HG03025 (cell line): ENCODE results near the gene ZGPAT.
"Not testable (repeated sequence)": the region's sequence is repeated elsewhere in the genome, so short reads cannot be mapped to it uniquely, and the experiment has no call there.

Experiments
- ATAC-seq: cut with Tn5 transposase; IDR thresholded peaks from one replicate; pipeline ENCODE4 v1.9.1; 2021; ENCODE audit warnings: mild to moderate bottlenecking, moderate library complexity; ENCODE audit not compliant: unreplicated experiment, low FRiP score

The ZGPAT gene, protein sequence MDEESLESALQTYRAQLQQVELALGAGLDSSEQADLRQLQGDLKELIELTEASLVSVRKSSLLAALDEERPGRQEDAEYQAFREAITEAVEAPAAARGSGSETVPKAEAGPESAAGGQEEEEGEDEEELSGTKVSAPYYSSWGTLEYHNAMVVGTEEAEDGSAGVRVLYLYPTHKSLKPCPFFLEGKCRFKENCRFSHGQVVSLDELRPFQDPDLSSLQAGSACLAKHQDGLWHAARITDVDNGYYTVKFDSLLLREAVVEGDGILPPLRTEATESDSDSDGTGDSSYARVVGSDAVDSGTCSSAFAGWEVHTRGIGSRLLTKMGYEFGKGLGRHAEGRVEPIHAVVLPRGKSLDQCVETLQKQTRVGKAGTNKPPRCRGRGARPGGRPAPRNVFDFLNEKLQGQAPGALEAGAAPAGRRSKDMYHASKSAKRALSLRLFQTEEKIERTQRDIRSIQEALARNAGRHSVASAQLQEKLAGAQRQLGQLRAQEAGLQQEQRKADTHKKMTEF

DNA sequence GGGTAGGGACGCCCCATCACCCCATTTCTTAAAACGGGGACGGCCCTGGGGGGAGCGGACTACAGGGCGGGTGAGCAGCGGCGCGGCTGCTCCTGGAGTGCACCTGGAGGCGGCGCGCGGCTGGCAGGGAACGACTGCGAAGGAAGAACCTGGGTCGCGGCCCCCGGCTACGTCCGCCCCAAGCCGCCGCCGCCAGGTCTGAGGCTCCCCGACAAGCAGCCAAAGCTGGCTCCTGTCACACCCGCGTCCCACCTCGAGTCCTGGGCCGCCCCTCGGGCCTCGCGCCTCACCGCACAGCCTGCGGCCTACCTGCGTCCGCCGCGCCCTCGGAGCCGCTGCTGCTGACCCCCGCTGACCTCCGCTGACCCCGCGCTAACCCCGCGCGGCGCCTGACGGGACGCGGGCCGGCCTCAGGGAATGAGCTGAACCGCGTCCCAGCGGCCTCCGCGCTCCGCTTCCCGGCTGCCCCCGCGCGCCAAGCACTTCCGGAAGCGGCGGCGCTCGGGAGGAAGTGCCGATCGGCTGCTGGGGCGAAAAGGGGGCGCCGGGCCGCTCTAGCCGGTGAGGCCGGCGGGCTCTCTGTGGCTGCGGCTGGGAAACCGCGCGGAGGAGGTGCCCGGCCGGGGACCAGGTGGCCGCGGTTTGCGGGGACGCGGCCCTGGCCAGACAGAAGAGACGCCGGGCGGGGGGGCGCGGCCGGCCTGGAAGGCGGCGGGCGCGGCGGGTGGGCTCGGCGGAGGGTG, at the start of gene ZGPAT, which contains the start of gene ARFRP1:
Gene ZGPAT (plus strand): TSS at position 482 of the 743 bp plus-strand sequence. CDS start 542 bp downstream, outside the sequence.
Gene ARFRP1 (minus strand): TSS at position 419 of the 743 bp plus-strand sequence. CDS start 885 bp downstream, outside the sequence.
- peak; percentile 47 for ATAC-seq

DNA sequence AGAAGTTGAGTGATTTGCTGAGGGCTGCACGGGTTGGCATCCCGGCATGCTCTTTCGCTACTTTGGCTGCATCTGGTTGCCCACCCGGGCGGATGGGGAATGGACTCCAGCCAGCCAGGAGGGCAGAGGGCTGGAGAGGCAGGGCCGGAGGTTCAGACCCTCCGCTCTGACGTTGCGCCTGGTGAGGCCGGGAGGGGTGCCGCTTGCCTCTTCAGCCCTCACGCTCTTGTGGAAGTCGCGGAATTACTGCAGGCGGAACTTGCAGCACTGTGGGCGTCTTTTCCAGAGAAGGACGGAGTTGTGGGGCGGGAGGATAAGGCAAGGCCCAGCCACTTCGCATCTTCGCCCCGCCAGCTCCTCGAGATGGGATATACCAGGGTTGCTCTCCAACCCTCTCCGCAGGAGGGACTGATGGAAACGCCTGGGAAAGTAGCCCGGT, 49.1 kb upstream of the ZGPAT start:
- ATAC-seq, result peak; percentile 13

DNA sequence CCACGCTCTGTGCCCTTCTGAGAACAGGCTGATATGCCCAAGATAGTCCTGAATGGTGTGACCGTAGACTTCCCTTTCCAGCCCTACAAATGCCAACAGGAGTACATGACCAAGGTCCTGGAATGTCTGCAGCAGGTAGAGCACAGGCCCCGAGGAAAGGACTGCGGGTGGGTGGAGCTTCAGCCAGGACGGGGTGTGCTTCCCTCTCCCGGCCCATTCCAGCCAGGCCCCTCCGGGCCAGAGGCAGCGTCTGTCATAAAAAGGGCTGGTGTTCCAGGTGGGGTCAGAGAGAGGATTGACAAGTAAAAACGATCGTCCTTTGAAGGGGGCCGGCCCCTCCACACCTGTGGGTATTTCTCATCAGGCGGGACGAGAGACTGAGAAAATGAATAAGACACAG, 48.5 kb upstream of the ZGPAT start:
- ATAC-seq, result no peak

DNA sequence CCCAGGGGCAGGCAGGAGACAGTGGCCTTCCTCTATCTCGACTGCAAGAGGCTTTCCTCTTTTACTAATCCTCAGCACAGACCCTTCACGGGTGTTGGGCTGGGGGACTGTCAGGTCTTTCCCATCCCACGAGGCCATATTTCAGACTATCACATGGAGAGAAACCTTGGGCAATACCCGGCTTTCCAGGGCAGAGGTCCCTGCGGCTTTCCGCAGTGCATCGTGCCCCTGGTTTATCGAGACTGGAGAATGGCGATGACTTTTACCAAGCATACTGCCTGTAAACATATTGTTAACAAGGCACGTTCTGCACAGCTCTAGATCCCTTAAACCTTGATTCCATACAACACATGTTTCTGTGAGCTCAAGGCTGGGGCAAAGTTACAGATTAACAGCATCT, 47.7 kb upstream of the ZGPAT start:
- not testable (repeated sequence) for ATAC-seq

DNA sequence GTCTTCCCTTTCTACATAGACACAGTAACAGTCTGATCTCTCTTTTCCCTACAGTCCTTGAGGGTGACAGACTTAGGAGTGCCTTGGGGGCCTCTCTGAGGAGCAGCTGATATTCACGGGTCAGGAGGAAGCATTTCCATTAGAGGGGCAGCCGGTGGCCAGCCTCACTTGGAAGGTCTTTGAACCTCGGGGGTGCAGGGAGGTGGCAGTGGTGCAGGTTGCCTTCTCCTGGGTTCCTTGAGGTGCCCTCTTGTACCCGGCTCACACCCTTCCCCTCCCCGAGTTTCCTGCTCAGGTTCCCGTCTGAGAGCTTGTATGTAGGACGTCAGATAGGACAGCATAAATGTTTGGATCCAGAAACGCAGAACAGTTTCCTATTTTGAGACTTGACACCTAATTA, 47.2 kb upstream of the ZGPAT start:
- ATAC-seq, result no peak

DNA sequence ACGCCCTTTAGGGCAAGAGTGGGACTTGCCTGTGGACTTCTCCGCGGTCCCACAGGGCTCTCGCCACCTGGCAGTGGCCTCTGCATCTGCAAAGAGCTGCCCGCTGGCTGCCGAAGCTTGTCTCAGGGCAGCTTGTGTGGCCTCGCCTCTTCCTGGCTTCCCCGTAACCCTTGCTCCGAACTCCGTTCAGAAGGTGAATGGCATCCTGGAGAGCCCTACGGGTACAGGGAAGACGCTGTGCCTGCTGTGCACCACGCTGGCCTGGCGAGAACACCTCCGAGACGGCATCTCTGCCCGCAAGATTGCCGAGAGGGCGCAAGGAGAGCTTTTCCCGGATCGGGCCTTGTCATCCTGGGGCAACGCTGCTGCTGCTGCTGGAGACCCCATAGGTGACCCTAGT, 46.7 kb upstream of the ZGPAT start:
- ATAC-seq, result no peak

DNA sequence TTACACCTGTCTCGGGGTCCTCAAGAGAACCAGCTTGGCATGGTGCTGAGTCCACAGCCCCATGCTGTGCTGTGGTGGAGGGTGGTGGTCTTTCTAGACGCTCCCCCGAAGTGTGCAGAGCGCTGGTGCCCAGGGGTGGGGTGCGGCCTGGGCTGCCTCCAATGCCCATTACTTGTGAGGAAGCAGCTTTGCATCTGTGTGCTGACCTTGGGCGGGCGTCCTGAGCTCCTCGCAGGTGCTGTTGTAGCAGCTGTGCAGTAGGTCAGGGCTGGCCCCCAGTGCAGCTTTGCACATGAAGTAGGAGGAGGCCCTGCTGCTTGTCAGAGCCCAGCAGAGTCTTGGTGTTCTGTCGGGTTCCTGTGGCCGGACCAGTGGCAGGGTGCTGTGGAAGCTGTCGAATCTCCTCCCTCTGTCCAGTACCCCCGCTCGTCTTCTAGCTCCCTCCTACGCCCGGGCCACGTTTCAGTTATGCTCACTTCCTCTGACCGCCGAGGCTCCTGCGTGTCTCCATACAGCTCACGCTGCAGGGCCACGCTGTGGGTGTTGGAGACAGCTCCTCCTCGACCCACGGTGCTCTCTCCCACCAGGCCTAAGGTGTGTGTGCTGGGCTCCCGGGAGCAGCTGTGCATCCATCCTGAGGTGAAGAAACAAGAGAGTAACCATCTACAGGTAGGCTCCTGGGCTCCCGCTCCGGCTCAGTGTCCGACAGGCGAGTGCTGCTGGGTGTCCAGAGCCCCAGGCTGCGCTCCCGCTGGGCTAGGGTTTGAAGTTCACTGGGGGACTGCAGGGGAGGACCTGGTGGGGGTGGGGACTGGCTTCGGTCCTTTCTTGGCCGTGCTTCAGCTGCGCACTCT, 45.7 kb upstream of the ZGPAT start:
- ATAC-seq, result no peak

DNA sequence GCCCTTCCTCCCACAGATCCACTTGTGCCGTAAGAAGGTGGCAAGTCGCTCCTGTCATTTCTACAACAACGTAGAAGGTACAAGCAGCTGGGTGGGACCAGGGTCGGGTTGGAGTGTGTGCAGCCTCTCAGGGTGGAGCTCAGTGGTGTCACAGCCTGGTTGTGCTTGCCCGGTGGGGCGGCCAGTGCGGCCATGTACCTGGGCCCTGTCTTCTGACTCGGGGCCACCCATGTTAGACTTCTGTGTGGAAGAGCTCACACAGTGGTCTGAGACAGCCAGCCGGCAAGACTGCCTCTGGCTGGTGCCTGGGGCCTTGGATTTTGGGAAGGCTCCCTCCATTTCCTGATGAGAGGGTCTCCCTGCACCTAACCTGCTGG, 45.0 kb upstream of the ZGPAT start:
- no peak for ATAC-seq

DNA sequence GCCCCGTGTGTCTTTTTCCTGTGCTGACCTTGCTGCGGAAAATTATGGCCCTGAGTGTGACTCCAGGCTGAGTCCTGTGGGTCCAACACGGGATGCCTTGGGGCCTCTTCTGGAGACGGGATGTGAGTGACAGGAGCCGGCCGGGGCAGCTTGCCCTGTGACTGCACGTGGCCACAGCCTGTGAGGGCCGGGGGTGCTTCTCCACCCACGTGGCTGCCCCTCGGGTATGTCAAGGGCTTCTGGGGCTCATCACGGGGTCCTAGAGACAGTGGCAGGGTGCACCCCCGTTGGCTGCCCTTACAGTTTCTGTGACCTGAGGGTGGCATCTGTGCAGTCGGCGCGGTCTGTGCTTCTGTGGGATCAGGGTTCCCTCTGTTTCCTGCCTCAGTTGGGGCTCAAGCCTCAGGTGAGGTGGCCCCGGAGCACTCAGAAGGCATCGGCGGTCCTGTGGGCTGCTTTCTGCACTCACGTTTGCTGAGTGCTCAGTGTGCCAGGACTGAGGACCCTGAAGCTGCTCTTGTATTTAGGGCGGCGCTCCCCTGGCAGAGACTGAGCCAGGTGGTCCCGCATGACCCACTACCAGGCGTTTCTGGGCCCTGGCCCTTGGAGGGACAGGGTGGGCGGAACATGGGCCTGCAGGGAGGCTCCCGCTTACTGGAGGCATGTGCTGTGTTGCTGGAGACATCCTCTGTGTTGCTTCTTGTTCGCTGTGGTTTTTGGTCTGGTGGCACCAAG, 44.3 kb upstream of the ZGPAT start:
- no peak for ATAC-seq

DNA sequence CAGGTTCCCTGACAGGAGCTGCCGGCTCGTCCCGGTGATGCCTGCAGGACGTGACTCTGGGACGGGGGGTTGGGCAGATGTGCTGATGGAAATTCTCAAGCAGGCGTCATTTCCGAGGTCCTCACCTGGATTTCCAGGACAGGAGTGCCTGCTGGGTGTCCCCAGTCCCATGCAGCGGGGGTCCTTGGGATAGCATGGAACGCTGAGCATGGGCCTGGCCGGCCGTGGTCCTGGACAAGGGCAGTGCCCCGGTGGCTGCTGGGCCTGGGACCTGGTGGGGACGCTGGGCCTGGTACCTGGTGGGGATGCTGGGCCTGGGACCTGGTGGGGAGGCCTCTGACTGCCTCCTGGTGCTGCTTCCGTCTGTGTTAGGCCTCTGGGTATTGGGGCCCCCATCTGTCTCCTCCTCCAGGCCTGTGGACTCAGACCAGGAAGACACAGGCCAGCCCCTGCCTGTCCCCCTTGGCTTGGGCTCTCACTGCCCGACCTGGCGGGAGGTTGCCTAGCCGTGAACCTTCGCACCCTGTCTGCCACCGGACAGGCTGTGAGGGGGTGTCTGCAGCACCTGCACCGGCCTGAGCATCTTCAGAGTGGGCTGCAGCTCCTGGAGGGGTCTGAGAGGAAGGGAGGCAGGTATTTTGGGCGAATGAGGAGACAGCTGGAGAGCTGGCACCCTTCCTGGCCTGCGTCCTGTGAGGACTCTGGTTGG, 43.5 kb upstream of the ZGPAT start:
- no peak for ATAC-seq

DNA sequence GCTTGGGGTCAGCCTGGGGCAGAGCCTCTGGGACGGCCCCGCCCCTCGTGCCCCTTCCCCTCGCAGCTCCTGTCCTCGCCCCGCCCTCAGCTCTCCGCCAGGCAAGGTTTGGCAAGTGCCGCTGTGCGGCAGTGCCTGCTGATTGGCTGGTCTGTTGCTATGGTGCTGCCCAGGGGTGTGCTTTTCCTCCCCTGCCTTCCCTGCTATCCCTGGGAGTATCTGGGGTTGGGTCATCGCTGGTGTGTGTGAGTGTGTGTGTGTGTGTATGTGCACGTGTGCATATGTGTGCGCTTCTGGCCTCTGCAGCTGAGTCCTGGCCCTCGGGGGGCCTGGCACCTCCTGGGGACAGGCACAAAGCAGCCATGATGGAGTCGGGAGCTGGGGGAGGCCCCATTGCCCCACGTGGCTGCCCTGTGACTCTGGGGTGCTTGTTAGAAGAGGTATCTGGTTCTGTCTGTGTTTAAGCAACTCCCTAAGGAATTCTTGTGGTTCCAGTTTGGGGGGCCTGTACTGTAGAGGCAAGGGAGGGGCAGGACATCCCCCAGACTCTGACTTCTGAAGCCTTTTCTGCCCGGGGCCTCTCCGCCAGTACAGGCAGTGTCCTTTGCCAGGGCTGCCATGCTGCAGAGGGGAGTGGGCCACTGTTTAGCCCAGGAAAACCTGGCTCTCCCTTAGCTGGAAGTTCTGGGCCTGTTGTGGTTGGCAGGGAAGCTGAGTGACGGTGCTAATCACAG, 42.8 kb upstream of the ZGPAT start:
- no peak for ATAC-seq

DNA sequence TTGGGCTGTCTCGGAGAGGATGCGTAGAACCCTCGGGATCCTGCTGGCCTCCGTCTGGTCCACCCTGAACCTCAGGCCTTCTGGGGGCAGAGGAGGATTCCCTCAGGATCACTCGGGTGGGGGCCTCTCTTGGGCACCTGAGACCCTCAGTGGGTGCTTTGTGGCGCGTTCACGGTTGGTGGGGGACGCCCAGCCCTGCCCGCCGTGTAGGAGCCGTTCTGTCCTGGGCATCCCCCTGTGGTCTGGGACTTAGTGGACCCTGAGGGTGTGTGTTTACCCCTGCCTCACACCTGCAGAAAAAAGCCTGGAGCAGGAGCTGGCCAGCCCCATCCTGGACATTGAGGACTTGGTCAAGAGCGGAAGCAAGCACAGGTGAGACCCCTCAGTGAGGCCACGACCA, 42.1 kb upstream of the ZGPAT start:
- no peak for ATAC-seq

DNA sequence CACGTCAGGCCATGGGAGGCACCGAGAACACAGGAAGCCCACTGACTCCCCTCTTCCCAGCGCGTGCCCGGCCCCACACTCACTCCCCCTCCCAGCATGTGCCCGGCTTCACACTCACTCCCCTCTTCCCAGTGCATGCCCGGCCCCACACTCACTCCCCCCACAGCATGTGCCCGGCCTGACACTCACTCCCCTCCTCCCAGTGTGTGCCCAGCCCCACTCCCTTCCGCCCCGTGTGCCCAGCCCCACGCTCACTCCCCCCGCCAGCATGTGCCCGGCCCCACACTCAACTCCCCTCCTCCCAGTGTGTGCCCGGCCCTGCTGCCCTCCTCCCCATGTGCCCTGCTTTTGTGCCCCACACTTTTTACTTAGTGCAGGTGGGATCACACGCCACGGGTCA, 40.0 kb upstream of the ZGPAT start:
- ATAC-seq, result no peak

DNA sequence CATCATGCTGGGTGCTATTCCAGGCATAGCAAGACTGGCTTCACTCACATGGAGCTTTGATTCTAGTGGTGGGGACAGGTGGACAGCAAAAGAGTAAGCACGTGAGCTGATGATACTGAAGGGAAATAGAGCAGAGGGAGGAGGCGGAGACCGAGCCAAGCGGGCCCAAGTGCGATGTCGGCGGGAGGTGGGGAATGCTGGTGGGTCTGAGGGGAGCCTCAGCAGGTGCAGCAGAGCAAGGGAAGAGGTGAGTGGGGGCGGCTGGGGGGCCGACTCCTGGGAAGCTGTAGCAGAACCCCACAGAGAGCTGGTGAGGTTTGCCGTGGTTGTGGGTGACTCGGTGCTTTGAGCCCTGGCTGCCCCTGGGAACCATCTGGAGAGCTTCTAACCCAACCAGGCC, 39.5 kb upstream of the ZGPAT start:
- no peak for ATAC-seq

DNA sequence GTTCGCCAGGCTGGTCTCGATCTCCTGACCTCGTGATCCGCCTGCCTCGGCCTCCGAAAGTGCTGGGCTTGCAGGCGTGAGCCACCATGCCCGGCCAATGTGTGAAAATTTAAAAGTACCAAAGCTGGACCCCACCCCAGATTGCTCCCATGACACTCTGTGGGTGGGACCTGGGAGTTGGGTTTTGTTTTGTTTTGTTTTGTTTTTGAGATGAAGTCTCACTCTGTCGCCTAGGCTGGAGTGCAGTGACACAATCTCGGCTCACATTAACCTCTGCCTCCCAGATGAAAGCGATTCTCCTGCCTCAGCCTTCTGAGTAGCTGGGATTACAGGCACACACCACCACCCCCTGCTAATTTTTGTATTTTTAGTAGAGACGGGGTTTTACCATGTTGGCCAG, 36.1 kb upstream of the ZGPAT start:
- ATAC-seq, result not testable (repeated sequence)

DNA sequence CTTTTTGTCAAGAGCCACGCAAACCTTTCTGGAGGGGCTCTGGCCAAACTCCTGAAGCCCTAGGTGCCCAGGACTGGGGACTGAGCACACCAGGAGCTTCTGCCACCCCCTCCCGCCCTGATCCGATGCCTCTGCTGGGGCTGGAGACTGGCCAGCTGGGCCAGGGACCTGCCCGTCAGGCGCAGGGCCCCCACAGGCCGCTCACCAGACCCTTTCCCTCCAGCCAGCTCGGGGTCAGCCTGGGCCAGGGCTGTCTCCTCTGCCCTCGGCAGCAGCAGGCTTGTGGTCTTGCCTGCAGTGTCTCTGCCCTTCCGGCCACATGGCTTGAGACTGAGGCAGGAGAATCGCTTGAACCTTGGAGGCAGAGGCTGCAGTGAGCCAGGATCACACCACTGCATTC, 35.2 kb upstream of the ZGPAT start:
- ATAC-seq, result no peak

DNA sequence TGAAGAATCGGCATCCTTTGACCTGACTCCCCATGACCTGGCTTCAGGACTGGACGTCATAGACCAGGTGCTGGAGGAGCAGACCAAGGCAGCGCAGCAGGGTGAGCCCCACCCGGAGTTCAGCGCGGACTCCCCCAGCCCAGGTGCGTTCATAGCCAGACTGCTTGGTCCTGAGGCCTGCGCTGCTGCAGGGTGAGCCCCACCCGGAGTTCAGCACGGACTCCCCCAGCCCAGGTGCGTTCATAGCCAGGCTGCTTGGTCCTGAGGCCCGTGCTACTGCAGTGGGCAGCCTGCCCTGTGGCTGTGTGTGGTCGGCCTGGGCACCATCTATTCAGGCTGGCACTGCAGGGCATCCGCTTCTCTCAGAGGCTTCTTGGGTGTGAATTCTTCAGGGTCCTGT, 33.9 kb upstream of the ZGPAT start:
- no peak for ATAC-seq

DNA sequence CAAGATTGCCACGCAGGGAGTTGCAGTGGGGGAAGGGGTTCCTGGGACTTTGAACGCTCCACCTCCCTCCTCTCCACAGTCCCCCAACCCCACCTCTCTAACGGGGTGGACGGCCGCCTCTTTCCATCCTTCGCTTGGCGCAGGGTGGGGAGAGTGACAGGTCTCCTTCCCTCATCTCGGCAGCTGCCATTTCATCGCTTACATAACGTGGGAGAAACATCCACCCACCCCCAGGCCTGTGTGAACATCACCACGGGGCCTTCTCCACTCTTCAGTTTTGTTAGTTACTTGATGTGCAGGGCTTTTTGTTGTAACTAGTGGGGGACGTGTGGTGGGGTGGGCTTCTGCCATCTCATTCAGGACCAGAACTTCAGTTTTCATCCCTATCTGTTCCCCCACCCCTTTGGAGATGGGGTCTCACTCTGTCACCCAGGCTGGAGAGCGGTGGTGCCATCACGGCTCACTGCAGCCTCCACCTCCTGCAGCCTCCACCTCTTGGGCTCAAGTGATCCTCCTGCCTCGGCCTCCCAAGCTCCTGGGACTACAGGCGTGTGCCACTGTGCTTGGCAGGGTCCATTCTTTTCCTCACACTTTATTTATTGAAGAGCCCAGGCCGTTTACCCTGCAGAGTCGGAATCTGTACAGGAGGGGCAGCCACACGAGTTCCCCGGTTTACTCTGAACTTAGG, 32.0 kb upstream of the ZGPAT start:
- no peak for ATAC-seq
